ENCODE results near the gene SAA1. TPM values are rescaled to one million over a fixed set of nuclear protein-coding genes. Genes with fewer than 3 reads are reported as not detected.

The SAA1 gene
- polyA plus RNA-seq, 1 donor: not detected

- DNase-seq: no peak
These were observed 45.9 kb downstream of the SAA1 start for GRCh38 chr11:18312012-18312411.

- DNase-seq: no peak
These were observed 46.8 kb downstream of the SAA1 start for GRCh38 chr11:18312663-18313420.

- no peak for DNase-seq
These were observed 48.1 kb downstream of the SAA1 start for GRCh38 chr11:18313965-18314763.

- DNase-seq: no peak
These were observed 48.9 kb downstream of the SAA1 start for GRCh38 chr11:18314784-18315523.

- DNase-seq: no peak
These were observed 49.8 kb downstream of the SAA1 start for GRCh38 chr11:18315893-18316292.

- DNase-seq: no peak
These were observed 51.5 kb downstream of the SAA1 start for GRCh38 chr11:18317551-18317950.

Other genes with a start within 250 kb of the SAA1 start
- 0.79 TPM for gene TPH1, start 220.0 kb upstream of the SAA1 start, polyA plus RNA-seq (ENCODE audit: insufficient read length)
- 18.5 TPM for gene SAAL1, start 160.2 kb upstream of the SAA1 start, polyA plus RNA-seq (ENCODE audit: insufficient read length)
- gene MRGPRX3, start 133.7 kb upstream of the SAA1 start, polyA plus RNA-seq (ENCODE audit: insufficient read length): not detected
- gene MRGPRX4, start 93.4 kb upstream of the SAA1 start, polyA plus RNA-seq (ENCODE audit: insufficient read length): not detected
- not detected for gene SAA4, start 29.5 kb upstream of the SAA1 start, polyA plus RNA-seq (ENCODE audit: insufficient read length)
- not detected for gene SAA2, start 17.6 kb upstream of the SAA1 start, polyA plus RNA-seq (ENCODE audit: insufficient read length)
- gene HPS5, start 55.9 kb downstream of the SAA1 start, polyA plus RNA-seq (ENCODE audit: insufficient read length): 10.9 TPM
- 33.2 TPM for gene GTF2H1, start 56.3 kb downstream of the SAA1 start, polyA plus RNA-seq (ENCODE audit: insufficient read length)
- gene LDHA, start 128.3 kb downstream of the SAA1 start, polyA plus RNA-seq (ENCODE audit: insufficient read length): 528 TPM
- gene LDHC, start 146.1 kb downstream of the SAA1 start, polyA plus RNA-seq (ENCODE audit: insufficient read length): 0.61 TPM
- 0.22 TPM for gene LDHAL6A, start 189.6 kb downstream of the SAA1 start, polyA plus RNA-seq (ENCODE audit: insufficient read length)

All from hindlimb muscle (tissue), 1 donor.